HepG2 (cell line): Measurements from ENCODE around the gene RNF208. TPM values are rescaled to one million over a fixed set of nuclear protein-coding genes. Genes with fewer than 3 reads are reported as not detected.
A peak's percentile ranks its signal among the peaks of the same experiment; 100 is the strongest.

Source experiments
- FOXA1 ChIP-seq, 2 experiments: fragments of 450-650 bp in 1 of 2; sonication (generic) in 1 of 2; formaldehyde crosslinking in 1 of 2; IDR thresholded peaks; 2 replicates each; pipeline versions ENCODE4 v1.4.0 to v1.6.1; 2016 to 2020; ENCODE audit warnings: missing genetic modification reagents in 1 of 2
- HINFP ChIP-seq: sonication (generic); formaldehyde crosslinking; IDR thresholded peaks from 2 replicates; pipeline ENCODE4 v1.4.0; 2020; ENCODE audit warnings: low read depth, mild to moderate bottlenecking, missing genetic modification reagents
- HNF4A ChIP-seq: sonication (generic); formaldehyde crosslinking; IDR thresholded peaks from 2 replicates; pipeline ENCODE4 v1.4.0; 2020; ENCODE audit warnings: missing genetic modification reagents
- ISL2 ChIP-seq: sonication (generic); formaldehyde crosslinking; IDR thresholded peaks from 2 replicates; pipeline ENCODE4 v1.5.0; 2020; ENCODE audit warnings: missing genetic modification reagents
- JDP2 ChIP-seq: sonication (generic); formaldehyde crosslinking; IDR thresholded peaks from 2 replicates; pipeline ENCODE4 v1.8.1; 2022; ENCODE audit warnings: missing genetic modification reagents, borderline replicate concordance
- MXI1 ChIP-seq: IDR thresholded peaks from 3 replicates; pipeline ENCODE4 v1.6.1; 2012; ENCODE audit warnings: low read depth, low read length, inconsistent platforms, borderline replicate concordance
- NPAS2 ChIP-seq: sonication (generic); formaldehyde crosslinking; IDR thresholded peaks from 2 replicates; pipeline ENCODE4 v1.8.0; 2022; ENCODE audit warnings: mild to moderate bottlenecking, missing genetic modification reagents, borderline replicate concordance
- POGZ ChIP-seq: sonication (generic); formaldehyde crosslinking; IDR thresholded peaks from 2 replicates; pipeline ENCODE4 v1.4.0; 2020; ENCODE audit warnings: mild to moderate bottlenecking, missing genetic modification reagents
- TGIF2 ChIP-seq: IDR thresholded peaks from 2 replicates; pipeline ENCODE4 v1.6.1; 2016; ENCODE audit warnings: control low read depth, missing compliant biosample characterization
- TOE1 ChIP-seq: sonication (generic); formaldehyde crosslinking; IDR thresholded peaks from 2 replicates; pipeline ENCODE4 v1.4.0; 2020; ENCODE audit warnings: mild to moderate bottlenecking, missing genetic modification reagents
- WIZ ChIP-seq: sonication (generic); formaldehyde crosslinking; IDR thresholded peaks from 2 replicates; pipeline ENCODE4 v1.5.1; 2020; ENCODE audit warnings: mild to moderate bottlenecking, missing genetic modification reagents
- ZFP36L2 ChIP-seq: sonication (generic); formaldehyde crosslinking; IDR thresholded peaks from 2 replicates; pipeline ENCODE4 v1.4.0; 2020; ENCODE audit warnings: missing genetic modification reagents
- ZNF430 ChIP-seq: sonication (generic); formaldehyde crosslinking; IDR thresholded peaks from 2 replicates; pipeline ENCODE4 v1.9.0; 2021; ENCODE audit warnings: mild to moderate bottlenecking, missing genetic modification reagents
- ZNF792 ChIP-seq: IDR thresholded peaks from 2 replicates; pipeline ENCODE4 v1.6.1; 2016
- ZNF800 ChIP-seq: sonication (generic); formaldehyde crosslinking; IDR thresholded peaks from 2 replicates; pipeline ENCODE4 v1.4.0; 2020; ENCODE audit warnings: missing genetic modification reagents
- polyA plus RNA-seq, 8 experiments: library from polyadenylated mRNA; depleted of rRNA in 3 of 8; stranded (reverse) in 7 of 8; unstranded in 1 of 8; fragments of >200 nt; fragmentation: Illumina TruSeq in 4 of 8; extraction: Trizol in 4 of 8; gene quantifications; 2 replicates each; pipeline versions ENCODE4 v1.2.1 to v1.2.3, GENCODE V29; 2011 to 2016; ENCODE audit warnings: low read depth in 4 of 8, missing spikeins in 1 of 8, mixed read lengths in 1 of 8; ENCODE audit not compliant: insufficient read depth in 1 of 8
- total RNA-seq, 5 experiments: library from RNA; depleted of rRNA; stranded (reverse); fragments of >200 nt; fragmentation: Illumina TruSeq; extraction: Trizol; gene quantifications; 2 replicates each; pipeline ENCODE4 v1.2.3, GENCODE V29; 2016; ENCODE audit warnings: low read depth in 1 of 5
- TF ChIP-seq, protein P1 (sequence below): sonication (generic); formaldehyde crosslinking; IDR thresholded peaks from 2 replicates; pipeline ENCODE4 v1.4.0; 2020; ENCODE audit warnings: missing genetic modification reagents, borderline replicate concordance
- TF ChIP-seq, protein P2 (sequence below): sonication (generic); formaldehyde crosslinking; conservative IDR thresholded peaks from 2 replicates; pipeline ENCODE4 v1.4.0; 2020; ENCODE audit warnings: mild to moderate bottlenecking, missing genetic modification reagents, moderate library complexity

RNF208 gene
- total and polyA plus RNA-seq, 2 of the 13 experiments (the other 11 are each of a cell fraction or from before 2014, with no cell fraction given): 1.6 to 2.1 TPM

DNA sequence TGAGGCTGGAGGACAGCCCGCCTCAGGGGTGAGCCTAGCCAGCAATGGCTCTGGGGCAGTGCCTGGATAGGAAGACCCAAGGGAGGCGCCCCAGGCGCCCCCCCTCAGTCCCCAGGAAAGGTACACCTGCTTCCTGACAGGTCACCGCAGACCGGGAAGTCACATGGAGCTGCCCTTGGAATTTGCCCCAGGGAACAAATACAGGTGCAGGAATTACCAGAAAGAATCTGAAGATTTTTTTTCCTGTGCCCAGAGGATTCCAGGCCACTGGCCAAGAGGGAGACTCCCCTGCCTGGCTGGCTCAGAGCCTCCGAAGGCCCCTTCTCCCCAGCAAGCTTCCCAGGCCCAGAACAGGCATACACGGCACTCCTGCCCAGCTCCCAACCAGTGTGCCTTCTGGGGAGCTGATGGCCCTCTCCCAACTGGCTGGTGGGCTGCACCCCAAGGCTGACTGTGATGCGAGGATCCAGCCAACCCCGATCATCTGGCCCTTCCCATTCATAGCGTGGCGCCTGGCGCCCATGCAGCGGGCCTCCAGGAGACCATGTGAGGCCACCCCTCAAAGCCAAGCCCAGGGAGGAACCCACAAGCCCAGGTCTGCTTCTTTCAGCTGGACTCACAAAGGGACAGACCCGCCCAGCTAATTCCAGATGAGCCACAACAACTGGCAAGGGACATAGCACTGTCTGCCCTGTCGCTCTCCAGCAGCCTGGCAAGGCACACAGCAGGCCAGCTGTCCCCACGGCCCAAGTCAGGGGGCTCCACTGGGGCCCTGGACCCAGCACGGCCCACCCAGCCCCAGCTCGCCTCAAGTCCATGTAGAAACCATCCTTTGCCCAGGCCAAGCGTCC is 23.8 kb downstream of the RNF208 start (continued):
- TF ChIP-seq HINFP (no peak), TOE1 (CRISPR knock-in tag) (no peak), MXI1 (peak; percentile 39; the same call in 1 of the 3 replicates), ZNF800 (CRISPR knock-in tag) (no peak), HNF4A (peak; percentile 67), TGIF2 (CRISPR knock-in tag) (no peak), POGZ (CRISPR knock-in tag) (no peak), ZNF430 (CRISPR knock-in tag) (no peak), ZFP36L2 (CRISPR knock-in tag) (no peak), JDP2 (no peak), WIZ (CRISPR knock-in tag) (no peak), ZNF792 (CRISPR knock-in tag) (no peak), NPAS2 (CRISPR knock-in tag) (no peak), FOXA1 (IDR thresholded peaks at IDR 0.05) (no peak), FOXA1 (CRISPR knock-in tag; IDR thresholded peaks at IDR 0.05) (no peak), ISL2 (CRISPR knock-in tag) (no peak)
- TF ChIP-seq, protein P1, sequence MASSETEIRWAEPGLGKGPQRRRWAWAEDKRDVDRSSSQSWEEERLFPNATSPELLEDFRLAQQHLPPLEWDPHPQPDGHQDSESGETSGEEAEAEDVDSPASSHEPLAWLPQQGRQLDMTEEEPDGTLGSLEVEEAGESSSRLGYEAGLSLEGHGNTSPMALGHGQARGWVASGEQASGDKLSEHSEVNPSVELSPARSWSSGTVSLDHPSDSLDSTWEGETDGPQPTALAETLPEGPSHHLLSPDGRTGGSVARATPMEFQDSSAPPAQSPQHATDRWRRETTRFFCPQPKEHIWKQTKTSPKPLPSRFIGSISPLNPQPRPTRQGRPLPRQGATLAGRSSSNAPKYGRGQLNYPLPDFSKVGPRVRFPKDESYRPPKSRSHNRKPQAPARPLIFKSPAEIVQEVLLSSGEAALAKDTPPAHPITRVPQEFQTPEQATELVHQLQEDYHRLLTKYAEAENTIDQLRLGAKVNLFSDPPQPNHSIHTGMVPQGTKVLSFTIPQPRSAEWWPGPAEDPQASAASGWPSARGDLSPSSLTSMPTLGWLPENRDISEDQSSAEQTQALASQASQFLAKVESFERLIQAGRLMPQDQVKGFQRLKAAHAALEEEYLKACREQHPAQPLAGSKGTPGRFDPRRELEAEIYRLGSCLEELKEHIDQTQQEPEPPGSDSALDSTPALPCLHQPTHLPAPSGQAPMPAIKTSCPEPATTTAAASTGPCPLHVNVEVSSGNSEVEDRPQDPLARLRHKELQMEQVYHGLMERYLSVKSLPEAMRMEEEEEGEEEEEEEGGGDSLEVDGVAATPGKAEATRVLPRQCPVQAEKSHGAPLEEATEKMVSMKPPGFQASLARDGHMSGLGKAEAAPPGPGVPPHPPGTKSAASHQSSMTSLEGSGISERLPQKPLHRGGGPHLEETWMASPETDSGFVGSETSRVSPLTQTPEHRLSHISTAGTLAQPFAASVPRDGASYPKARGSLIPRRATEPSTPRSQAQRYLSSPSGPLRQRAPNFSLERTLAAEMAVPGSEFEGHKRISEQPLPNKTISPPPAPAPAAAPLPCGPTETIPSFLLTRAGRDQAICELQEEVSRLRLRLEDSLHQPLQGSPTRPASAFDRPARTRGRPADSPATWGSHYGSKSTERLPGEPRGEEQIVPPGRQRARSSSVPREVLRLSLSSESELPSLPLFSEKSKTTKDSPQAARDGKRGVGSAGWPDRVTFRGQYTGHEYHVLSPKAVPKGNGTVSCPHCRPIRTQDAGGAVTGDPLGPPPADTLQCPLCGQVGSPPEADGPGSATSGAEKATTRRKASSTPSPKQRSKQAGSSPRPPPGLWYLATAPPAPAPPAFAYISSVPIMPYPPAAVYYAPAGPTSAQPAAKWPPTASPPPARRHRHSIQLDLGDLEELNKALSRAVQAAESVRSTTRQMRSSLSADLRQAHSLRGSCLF (CRISPR knock-in tag): no peak
- TF ChIP-seq, protein P2, sequence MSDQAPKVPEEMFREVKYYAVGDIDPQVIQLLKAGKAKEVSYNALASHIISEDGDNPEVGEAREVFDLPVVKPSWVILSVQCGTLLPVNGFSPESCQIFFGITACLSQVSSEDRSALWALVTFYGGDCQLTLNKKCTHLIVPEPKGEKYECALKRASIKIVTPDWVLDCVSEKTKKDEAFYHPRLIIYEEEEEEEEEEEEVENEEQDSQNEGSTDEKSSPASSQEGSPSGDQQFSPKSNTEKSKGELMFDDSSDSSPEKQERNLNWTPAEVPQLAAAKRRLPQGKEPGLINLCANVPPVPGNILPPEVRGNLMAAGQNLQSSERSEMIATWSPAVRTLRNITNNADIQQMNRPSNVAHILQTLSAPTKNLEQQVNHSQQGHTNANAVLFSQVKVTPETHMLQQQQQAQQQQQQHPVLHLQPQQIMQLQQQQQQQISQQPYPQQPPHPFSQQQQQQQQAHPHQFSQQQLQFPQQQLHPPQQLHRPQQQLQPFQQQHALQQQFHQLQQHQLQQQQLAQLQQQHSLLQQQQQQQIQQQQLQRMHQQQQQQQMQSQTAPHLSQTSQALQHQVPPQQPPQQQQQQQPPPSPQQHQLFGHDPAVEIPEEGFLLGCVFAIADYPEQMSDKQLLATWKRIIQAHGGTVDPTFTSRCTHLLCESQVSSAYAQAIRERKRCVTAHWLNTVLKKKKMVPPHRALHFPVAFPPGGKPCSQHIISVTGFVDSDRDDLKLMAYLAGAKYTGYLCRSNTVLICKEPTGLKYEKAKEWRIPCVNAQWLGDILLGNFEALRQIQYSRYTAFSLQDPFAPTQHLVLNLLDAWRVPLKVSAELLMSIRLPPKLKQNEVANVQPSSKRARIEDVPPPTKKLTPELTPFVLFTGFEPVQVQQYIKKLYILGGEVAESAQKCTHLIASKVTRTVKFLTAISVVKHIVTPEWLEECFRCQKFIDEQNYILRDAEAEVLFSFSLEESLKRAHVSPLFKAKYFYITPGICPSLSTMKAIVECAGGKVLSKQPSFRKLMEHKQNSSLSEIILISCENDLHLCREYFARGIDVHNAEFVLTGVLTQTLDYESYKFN: 0 out of 2 replicates have a peak, but pooled peaks have one; percentile 22
